HG03378 (cell line): ENCODE measurements around the gene MS4A5.
"Not testable (repeated sequence)": the region's sequence is repeated elsewhere in the genome, so short reads cannot be mapped to it uniquely, and the experiment has no call there.

Source experiments
- ATAC-seq: cut with Tn5 transposase; IDR thresholded peaks from one replicate; pipeline ENCODE4 v1.9.1; 2021; ENCODE audit warnings: mild to moderate bottlenecking, moderate library complexity; ENCODE audit not compliant: unreplicated experiment

MS4A5 gene, protein sequence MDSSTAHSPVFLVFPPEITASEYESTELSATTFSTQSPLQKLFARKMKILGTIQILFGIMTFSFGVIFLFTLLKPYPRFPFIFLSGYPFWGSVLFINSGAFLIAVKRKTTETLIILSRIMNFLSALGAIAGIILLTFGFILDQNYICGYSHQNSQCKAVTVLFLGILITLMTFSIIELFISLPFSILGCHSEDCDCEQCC

DNA sequence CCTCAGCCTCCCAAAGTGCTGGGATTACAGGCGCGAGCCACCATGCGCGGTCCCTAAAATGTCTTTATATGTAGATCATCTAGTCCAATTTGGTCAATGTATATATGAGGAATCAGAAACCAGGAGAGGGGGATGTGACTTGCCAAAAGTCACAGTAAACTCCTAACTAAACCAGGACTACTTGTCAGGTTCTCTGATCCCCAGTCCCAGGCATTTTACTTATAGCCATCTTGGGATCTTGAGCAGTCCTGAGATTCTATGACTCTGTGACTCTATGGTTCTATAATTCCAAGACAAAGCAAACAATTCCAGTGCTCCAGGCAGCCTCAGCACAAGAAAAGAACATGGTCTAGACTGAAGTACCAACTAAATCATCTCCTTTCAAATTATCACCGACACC lies at the start of gene MS4A5:
Gene MS4A5, plus strand, starts transcription at position 301 of the 400 bp plus-strand sequence. CDS start 103 bp downstream, outside the sequence.
- no peak for ATAC-seq

DNA sequence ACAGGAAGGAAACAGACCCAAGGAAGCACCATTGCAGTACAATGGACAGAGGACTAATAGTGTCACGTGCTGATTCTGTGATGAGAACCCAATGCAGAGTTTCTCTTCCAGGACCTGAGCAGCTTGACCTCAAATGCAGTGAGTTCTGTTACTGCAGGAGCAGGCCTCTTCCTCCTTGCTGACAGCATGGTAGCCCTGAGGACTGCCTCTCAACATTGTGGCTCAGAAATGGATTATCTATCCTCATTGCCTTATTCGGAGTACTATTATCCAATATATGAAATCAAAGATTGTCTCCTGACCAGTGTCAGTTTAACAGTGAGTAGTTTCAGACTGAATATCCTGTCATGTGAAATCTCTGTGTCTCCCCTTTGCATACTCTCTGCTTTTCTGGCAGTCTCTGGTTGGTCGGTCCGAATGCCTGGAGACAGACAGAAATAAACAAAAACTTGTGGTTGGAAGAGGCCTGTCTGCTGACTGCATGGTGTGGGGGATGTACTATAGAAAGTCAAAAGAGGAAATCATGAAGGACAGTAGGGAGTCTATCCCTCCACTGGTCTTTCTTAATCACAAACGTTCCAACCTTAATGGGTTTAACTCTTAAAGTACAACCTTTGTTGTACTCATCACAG lies 40.0 kb upstream of the MS4A5 start:
- peak; percentile 93 for ATAC-seq

DNA sequence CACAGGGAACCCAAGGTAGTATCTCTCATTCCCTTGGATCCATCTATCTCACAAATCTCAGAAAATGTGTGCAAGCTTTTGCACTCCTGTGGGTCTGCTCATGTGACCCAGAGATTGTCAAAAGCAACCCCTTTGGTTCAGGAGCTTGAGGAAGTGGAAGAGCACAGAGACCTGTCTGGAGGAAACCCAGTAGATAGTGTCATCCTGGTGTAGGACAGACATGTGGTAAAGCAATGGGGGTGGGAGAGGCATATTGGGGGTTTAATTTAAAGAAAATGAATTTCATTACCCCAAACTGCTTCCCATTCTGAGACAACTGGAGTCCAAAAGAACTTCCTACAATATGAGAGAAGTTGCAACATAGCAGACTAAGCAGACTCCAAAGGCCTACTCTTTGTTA lies 39.0 kb upstream of the MS4A5 start:
- ATAC-seq = no peak

DNA sequence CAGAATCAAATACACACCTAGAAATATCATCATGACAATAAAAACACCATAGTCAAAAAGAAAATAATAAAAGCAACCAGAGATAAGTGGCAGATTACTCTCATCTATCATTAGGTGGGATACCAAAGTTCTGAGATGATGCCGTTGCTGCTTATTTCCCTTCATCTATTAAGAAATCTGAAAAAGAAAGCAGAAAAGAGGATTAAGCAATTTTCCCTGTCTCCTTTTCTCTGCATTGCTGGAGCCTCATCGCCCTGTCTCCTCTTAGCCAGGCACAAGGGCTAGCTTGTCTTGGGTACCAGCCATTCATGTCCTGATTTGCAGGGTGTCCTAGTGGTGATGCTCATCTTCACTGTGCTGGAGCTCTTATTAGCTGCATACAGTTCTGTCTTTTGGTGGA lies 37.0 kb upstream of the MS4A5 start:
- no peak for ATAC-seq

DNA sequence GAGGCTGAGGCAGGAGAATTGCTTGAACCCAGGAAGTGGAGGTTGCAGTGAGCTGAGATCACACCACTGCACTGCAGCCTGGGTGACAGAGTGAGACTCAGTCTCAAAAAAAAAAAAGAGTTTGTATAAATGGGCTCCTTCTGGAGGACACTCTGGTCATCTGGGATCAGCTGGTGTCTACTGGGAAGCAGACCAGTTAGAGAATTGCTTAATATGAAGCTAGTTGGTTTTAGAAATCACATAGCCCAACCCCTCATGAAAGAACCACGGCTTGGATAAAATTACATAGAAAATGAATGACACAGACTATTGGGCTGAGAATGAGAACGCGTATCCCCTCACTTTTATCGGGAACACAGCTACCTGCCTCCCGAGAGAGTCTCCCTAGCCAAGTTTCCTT lies 36.4 kb upstream of the MS4A5 start:
- no peak for ATAC-seq

DNA sequence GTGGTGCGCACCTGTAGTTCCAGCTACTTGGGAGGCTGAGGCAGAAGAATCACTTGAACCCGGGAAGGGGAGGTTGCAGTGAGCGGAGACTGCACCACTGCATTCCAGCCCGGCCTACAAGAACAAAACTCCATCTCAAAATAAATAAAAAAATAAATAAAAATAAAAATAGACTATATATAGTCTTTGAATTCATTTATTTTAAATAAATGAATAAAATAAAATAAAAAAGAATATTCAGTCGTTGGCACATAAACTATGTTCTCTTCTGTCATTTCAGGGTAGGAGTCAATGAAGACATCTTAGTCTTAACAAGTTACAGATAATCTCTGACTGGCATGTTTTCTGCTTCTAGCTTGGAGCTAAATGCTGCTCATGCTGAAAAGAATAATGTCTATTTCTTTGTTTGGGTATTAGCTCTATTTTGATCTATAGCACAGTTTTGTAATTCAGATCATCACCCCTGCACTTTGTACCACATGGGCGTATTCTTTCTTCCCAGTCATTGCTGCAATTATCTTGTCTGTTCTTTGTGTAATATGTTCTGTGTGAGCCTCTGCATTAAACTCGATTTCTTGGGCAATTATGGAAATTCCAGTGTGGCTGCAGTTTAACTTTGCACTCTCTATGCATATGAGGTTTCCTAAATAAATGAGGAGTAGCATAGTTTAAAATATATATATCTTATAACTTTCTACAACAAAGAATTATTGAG lies 34.5 kb upstream of the MS4A5 start:
- ATAC-seq = no peak

DNA sequence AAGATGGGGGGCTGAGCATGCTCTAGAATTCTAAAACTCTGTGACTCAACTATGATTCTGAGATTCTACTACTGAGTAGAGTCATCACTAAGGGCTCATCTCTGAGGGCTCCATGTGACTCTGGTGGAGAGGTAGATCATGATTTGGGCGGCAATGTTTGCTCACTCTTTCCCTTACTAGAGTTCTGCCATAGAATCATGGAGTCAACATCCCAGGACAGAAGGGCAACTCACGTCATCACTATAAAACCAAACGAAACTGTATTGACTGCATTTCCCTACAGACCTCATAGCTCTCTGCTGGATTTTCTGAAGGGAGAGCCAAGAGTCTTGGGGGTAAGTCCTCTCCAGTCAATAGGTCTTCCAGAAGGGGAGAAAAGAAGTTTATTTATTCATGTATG lies 33.0 kb upstream of the MS4A5 start, which contains the start of gene MS4A14:
Gene MS4A14, plus strand, starts transcription at position 78 of the 400 bp plus-strand sequence. Its CDS starts 120 bp downstream, at position 198.
- ATAC-seq = no peak

DNA sequence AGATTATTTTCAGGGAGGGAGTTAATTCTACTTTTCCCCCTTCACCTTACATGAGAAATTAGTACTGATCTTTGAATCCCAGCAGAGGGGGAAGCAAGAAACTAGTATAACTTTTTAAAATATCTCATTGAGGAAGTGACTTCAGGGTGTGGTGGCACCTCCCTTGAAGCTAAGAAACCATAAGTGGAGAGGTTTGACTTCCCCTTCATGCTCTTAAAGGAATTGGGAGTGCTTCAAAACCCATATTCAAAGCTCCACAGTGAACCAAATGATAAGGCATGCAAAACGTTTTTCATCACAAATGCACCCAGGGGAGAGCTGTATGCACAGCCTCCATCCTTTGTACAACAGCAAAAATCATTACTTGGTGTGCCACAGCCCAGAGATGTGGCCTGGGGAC lies 32.6 kb upstream of the MS4A5 start:
- peak; percentile 82 for ATAC-seq

DNA sequence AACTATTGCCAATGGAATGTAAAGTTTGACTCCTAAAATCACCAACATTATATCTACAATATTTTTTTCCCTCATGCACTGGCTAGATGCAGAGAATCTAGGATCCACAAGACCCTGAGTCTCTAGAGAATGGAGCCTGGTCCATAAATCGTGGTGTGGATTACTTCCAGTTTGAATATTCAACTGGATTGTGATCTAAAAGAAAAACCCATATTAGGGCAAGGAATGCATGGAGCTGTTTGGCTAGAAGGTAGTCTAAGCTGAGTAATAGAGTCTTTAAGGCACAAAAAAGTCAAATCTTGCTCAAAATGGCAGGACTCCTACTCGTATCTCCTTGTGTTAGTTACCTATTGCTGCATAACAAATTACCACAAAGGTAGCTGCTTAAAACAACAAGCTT lies 9.4 kb upstream of the MS4A5 start:
- no peak for ATAC-seq

DNA sequence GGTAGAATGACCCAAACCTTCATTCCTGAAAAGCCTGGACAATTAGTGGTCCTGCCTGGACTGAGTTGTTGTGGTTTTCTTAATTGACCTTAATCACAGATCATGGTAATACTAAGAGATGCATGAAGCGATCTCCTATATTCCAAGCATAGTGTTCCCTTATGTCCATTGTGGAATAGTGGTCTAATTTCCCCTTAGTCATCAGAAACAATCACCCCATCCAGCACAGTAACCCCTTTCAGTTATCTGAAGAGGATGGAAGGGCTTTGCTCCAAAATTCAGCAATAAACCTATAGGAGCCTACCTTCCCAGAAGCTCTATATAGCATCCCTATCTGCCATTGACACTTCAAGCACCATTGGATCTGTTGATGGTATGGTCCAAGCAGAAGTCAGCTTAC lies 6.8 kb upstream of the MS4A5 start:
- ATAC-seq = no peak

DNA sequence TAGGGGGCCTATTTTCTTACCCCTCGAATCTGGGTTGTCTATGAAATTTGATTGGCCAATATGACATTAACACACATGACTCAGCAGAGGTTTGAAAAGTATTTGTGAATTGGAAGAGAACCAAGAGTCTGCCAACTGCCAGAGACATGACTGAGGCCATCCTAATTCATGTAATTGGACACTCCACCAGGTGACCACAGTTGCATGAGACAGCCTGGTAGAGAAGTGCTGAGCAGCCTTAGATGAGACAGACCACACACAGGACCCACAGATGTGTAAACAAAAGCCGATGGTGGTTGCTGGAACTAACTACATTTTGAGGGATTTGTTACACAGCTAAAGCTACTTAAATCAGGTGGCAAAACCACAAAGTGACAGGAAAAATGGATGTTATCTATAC lies 855 bp upstream of the MS4A5 start:
- no peak for ATAC-seq

DNA sequence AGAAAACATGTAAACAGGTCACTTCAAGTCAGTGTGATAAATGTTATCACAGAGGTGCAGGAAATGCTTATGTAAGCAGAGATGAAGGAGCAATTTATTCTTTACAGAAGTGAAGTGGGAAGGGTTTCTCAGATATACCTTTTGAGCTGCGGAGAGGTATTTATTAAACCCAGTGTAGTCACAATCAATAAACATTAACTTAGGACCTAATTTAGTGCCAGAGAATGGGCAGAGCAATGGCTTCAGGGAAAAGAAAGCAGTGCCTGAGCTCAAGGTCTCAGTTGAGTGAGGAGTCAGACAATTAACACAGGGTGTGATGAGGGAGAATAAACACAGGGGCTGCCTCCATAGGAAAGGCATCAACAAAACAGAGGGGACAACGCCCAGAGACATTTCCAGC lies 1.9 kb downstream of the MS4A5 start:
- no peak for ATAC-seq

DNA sequence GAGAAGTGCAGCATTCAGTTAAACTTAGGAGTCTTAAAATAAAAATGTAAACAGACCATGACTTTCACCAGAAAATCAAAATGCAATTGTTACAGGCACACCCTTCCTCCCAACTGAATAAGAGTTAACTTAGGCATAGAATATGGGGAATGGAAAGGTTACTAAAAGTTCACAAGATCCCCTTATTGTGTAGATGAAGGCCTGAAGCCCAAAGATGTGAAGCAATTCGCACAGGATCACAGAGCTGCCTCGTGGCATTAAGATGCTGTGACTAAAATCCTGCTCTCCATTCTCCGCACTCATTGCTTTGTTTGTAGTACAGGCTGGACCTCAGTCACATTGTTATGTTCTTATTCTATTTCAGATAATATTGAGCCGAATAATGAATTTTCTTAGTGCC lies 4.0 kb downstream of the MS4A5 start:
- no peak for ATAC-seq

DNA sequence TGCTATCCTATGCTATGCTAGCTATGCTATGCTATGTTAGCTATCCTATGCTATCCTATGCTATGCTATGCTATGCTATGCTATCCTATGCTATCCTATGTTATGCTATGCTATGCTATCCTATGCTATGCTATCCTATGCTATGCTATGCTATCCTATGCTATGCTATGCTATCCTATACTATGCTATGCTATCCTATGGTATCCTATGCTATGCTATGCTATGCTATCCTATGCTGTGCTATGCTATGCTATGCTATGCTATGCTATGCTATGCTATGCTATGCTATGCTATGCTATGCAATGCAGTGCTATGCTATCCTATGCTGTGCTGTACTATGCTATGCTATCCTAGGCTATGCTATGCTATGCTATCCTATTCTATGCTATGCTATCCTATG lies 17.7 kb downstream of the MS4A5 start:
- no peak for ATAC-seq

DNA sequence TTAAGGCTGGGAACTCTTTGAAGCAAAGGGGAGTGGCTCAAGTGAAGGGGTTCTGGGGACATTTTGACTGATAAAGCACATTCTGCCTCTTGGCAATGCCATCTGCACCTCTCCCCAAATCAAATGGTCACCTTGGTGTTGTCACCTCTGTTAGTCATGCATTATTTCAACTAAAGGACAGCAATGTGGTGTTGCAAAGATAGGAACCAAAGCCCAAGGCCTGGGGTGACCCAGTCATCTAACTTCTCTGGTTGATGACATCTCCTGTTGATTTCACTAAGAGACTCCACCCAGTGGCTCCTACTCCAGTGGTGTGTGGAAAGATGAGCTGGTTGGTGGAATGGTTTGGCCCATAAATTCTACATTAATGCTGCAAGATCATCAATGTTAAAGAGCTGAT lies 18.5 kb downstream of the MS4A5 start:
- ATAC-seq = no peak

DNA sequence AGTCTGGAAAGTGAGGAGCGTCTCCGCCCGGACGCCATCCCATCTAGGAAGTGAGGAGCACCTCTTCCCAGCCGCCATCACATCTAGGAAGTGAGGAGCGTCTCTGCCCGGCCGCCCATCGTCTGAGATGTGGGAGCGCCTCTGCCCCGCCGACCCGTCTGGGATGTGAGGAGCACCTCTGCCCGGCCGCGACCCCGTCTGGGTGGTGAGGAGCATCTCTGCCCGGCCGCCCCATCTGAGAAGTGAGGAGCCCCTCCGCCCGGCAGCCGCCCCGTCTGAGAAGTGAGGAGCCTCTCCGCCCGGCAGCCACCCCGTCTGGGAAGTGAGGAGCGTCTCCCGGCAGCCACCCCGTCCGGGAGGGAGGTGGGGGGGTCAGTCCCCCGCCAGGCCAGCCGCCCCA lies 21.8 kb downstream of the MS4A5 start:
- not testable (repeated sequence) for ATAC-seq

DNA sequence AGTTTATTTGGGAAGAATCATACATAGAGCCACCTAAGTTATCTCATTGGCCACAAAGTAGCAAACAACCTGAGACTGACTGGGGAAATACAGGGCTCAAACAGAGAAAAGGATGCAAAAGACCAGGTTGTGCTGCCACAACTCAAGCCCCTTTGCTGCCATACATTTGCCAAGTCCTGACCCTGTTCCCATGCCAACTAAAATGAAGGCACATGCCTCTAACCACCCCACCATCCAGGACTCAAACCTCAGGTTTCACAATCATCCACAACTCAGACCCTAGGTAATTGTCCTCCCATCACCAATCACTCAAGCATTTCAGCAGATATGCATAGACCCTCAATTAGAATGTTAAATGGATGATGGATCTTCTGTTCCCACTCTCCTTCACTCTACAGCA lies 24.8 kb downstream of the MS4A5 start:
- no peak for ATAC-seq

DNA sequence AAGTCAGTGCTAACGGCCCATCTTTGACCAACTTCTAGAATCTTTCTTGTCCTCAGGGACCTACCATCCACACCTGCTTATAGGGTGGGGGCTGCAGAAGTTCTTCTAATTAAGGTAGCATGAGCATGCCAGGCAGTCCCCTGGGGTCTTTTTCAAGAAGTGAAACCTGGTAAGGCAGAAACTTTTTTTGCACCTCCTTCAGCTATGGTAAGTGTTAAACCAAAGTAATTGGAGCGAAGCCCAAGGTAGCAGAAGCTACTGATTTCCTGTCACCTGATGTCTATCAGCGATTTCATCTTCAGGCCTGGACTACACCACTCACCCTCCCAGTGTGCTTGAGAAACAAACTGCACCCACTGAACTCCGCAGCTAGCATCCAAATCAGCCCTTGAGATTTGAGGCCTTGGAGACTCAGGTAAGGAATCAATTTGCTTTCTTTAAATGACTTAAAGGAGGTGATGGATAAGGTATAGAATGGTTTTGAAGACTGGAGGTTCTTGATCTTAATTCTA lies 26.2 kb downstream of the MS4A5 start, which contains the start of gene MS4A1:
Gene MS4A1, plus strand, starts transcription at position 317 of the 512 bp plus-strand sequence. CDS start 6,528 bp downstream, outside the sequence.
- ATAC-seq = peak; percentile 86

DNA sequence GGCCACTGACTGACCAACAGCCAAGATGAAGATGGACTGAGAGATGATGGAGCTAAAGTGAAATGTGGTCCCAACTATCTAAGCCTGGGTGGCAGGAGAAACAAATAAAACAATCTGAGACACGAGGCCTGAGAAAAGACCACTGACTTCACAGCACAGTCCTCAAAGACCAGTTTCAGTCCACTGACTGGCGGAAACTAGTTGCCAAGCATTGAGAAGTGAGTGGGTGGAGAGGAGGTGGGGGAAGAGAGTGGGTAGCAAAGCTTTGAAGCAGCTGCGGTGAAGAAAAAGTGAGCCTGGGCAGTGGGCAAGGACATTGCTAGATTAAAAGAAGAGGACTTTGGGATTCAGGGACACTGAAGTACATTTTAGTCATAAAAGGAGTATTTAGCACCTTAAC lies 28.2 kb downstream of the MS4A5 start:
- peak; percentile 38 for ATAC-seq

DNA sequence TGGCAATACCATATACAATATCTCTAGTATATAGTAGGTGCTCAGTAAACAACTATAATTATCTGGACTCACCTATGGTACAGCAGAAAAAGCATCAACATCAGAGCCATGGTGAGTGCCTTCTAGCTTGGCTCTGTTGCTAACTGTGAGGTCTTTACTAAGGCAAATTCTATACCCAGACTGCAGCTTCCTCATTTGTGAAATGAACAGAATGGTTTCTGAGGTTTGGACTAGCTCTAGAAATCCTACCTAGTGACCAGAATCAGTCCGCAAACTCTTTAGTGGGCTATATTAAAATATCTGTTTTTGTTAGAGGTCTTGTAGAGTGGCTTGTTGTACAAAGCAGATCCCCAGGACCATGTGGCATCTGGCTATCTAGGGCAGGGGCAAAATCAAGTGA lies 30.0 kb downstream of the MS4A5 start:
- ATAC-seq = no peak

DNA sequence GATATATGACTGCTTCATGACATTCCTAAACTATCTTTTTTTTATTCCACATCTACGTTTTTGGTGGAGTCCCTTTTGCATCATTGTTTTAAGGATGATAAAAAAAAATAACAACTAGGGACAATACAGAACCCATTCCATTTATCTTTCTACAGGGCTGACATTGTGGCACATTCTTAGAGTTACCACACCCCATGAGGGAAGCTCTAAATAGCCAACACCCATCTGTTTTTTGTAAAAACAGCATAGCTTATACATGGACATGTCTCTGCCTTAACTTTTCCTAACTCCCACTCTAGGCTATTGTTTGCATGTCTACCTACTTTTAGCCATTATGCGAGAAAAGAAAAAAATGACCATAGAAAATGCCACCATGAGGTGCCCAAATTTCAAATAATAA lies 39.5 kb downstream of the MS4A5 start:
- ATAC-seq = no peak

DNA sequence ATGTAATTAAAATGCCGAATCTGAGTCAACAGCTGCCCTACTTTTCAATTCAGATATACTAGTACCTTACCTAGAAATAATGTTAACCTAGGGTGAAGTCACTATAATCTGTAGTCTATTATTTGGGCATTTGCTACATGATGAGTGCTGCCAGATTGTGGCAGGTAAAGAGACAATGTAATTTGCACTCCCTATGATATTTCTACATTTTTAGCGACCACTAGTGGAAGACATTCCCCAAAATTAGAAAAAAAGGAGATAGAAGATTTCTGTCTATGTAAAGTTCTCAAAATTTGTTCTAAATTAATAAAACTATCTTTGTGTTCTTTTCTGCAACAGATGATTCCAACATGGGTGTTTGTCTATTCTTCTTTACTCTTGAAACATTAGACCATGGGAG lies 40.4 kb downstream of the MS4A5 start:
- ATAC-seq = no peak
